Ovary (tissue), 9 donors: ENCODE measurements around the gene F12. TPM values are rescaled to one million over a fixed set of nuclear protein-coding genes. Genes with fewer than 3 reads are reported as not detected.
A peak's percentile ranks its signal among the peaks of the same experiment; 100 is the strongest.

ENCODE experiments used
- DNase-seq, 5 donors: peaks; one replicate each; pipeline ENCODE4 v3.0.0-alpha.2; 2019 to 2020
- H3K27ac ChIP-seq, 2 donors: fragments of 200-600 bp; one replicate each; pipeline versions ENCODE4 v1.5.1 to v1.8.0; 2019 to 2022
- H3K27me3 ChIP-seq: fragments of 200-600 bp; one replicate; pipeline ENCODE4 v1.8.0; 2022
- H3K36me3 ChIP-seq: fragments of 200-600 bp; sonication (generic); one replicate; pipeline ENCODE4 v1.5.1; 2019
- H3K4me1 ChIP-seq: one replicate; pipeline ENCODE4 v1.8.1; 2013; ENCODE audit warnings: mild to moderate bottlenecking, moderate library complexity; ENCODE audit not compliant: insufficient read depth
- H3K4me3 ChIP-seq: fragments of 200-600 bp; sonication (generic); one replicate; pipeline ENCODE4 v1.5.1; 2017
- H3K9me3 ChIP-seq, 2 donors: fragments of 200-600 bp in 1 of 2; sonication (generic) in 1 of 2; one replicate each; pipeline versions ENCODE4 v1.5.1 to v1.8.1; 2013 to 2019; ENCODE audit warnings: mild to moderate bottlenecking in 1 of 2, moderate library complexity in 1 of 2
- CTCF ChIP-seq, 3 donors: fragments of 450-650 bp in 2 of 3; fragments of 200-600 bp in 1 of 3; IDR thresholded peaks; one replicate each; pipeline versions ENCODE4 v1.5.1 to v1.8.0; 2016 to 2022; ENCODE audit warnings: antibody characterized with exemption in 3 of 3, mild to moderate bottlenecking in 1 of 3
- EP300 ChIP-seq: sonication (generic); formaldehyde crosslinking; IDR thresholded peaks from one replicate; pipeline ENCODE4 v1.6.1; 2017; ENCODE audit warnings: antibody characterized with exemption
- POLR2A ChIP-seq: fragments of 450-650 bp; IDR thresholded peaks from one replicate; pipeline ENCODE4 v1.6.1; 2017; ENCODE audit warnings: antibody characterized with exemption, mild to moderate bottlenecking, moderate library complexity
- WGBS, 3 donors: extraction: QIAGEN DNeasy Blood & Tissue Kit in 1 of 3; methylation state at CpG; one replicate each; pipeline versions ENCODE4 v1.1.5 to v1.1.7; 2013 to 2017; 5-methylcytosine and 5-hydroxymethylcytosine counted together
- intact Hi-C, 4 donors: fragments of 100-400 bp; cut with DNase I; formaldehyde crosslinking; loops; one replicate each; pipeline versions ENCODE4 v1.11.0 to v1.15.1; 2022 to 2023
- polyA plus RNA-seq, 2 donors: library from polyadenylated mRNA; stranded (reverse); fragments of 200-250 nt in 1 of 2; fragments of 350-450 nt in 1 of 2; fragmentation: Illumina TruSeq in 1 of 2; extraction: RNeasy Lipid Tissue Mini Kit (QIAGEN cat#74804) in 1 of 2; gene quantifications; one replicate each; pipeline ENCODE4 v1.2.3, GENCODE V29; 2013 to 2014
- total RNA-seq, 7 donors: library from RNA; depleted of rRNA in 2 of 7; stranded (reverse); fragments of >200 nt in 2 of 7; fragmentation: NEBNext Ultra II Directional in 3 of 7; extraction: Animal tissue kit (Norgen Biotek cat#: 25700) in 3 of 7; gene quantifications; one replicate each; pipeline versions ENCODE4 v1.1.0 to v1.2.4, GENCODE V29; 2016 to 2023
- donor health status: DM: no; HTN: no; CAD: no; lungs with moderate emphysema.
- donor health status: DM: no; HTN: no; CAD: no.
- donor health status: Bipolar disorder and iron deficiency.
- donor health status: DM: yes; HTN: yes; CAD: no.
- donor health status: DM: no; HTN: no; CAD: no.
- donor health status: DM: yes; HTN: yes; CAD: no.

Gene F12
- total and polyA plus RNA-seq, 9 donors: 0.28 to 1.7 TPM; not detected in 7

DNA sequence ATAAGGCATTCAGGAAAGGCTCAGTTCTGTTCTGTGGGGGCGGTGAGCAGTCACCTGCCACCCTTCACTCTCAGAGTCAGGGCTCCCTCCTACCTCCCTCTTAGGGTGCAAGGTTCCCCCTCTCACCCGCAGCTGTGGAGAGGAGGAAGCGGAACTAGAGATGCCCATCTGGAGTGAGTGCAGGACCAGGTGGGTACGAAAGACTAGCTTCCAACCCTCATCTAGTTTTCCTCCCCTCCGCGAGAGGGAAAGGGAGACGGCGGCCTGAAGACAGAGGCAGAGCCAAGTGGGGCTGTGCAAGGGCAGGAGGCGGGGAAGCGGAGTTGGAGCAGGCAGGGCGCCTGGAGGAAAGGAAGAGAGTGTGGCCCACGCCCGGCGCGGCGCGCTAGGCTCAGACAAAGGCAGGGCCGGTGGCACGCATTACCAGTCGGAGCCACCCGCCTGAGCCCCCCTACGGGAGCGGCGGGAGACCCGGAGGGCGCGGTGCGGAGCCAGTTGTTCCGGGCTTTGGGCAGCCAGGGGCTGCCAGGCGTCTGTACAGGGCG is 44.6 kb upstream of the F12 start:
- no peak overlapping the region for H3K27ac ChIP-seq
- TF ChIP-seq CTCF (IDR thresholded peaks at IDR 0.05): no peak
- TF ChIP-seq EP300: no peak
- no peak for TF ChIP-seq POLR2A

GRCh38 chr5:177452688-177453638 is 43.6 kb upstream of the F12 start:
- 83 to 92% (median 84%) methylated on average over 17 of the region's 17 CpGs for WGBS, 3 donors
- TF ChIP-seq CTCF (IDR thresholded peaks at IDR 0.05) (no peak), EP300 (no peak), POLR2A (no peak)
- intact Hi-C loops: loop anchor here in 3 of 4 donors (5.0 to 10.0 kb wide), 4 partner anchors 36 to 338 kb away; partner anchors contain the start of gene MXD3 (in 2 of the 3)
- no peak overlapping the region for H3K27ac ChIP-seq
- no peaks in the 10 kb centered on the region for H3K9me3 ChIP-seq
- no peak for DNase-seq
- H3K4me1 ChIP-seq: peaks cover 7% of the 10 kb centered on the region
- H3K36me3 ChIP-seq: no peaks in the 10 kb centered on the region
- H3K4me3 ChIP-seq: no peak overlapping the region
- no peaks in the 10 kb centered on the region for H3K27me3 ChIP-seq

More for the DNA sequence above, 44.6 kb upstream of the F12 start:
- Histone ChIP-seq H3K36me3 (no peaks in the 10 kb centered on the region), H3K27me3 (no peaks in the 10 kb centered on the region), H3K9me3 (no peaks in the 10 kb centered on the region), H3K4me1 (peaks cover 7% of the 10 kb centered on the region), H3K4me3 (peak overlapping the region; percentile 44)
- WGBS, 3 donors: 8% methylated on average over 31 of the region's 31 CpGs
- peak in 2 of 5 donors; percentile 62 to 68 for DNase-seq
- intact Hi-C loops: loop anchor here (2.0 to 10.0 kb wide), 6 partner anchors 37 to 339 kb away; partner anchors contain the start of gene MXD3 (in 2 of the 4)

- TF ChIP-seq EP300 (no peak), CTCF (IDR thresholded peaks at IDR 0.05) (no peak), POLR2A (no peak)
- DNase-seq: no peak
- intact Hi-C loops: loop anchor here in 3 of 4 donors (5.0 to 10.0 kb wide), 4 partner anchors 34 to 336 kb away; partner anchors contain the start of gene MXD3 (in 2 of the 3)
- H3K36me3 ChIP-seq: no peaks in the 10 kb centered on the region
- H3K27ac ChIP-seq: no peak overlapping the region
- 84 to 85% (median 84%) methylated on average over 9 to 10 of the region's 10 CpGs for WGBS, 3 donors
- peaks cover 13% of the 10 kb centered on the region for H3K4me1 ChIP-seq
- H3K9me3 ChIP-seq: no peaks in the 10 kb centered on the region
- no peak overlapping the region for H3K4me3 ChIP-seq
- no peaks in the 10 kb centered on the region for H3K27me3 ChIP-seq
These were observed 41.5 kb upstream of the F12 start for GRCh38 chr5:177450667-177451424.
